Vagina (tissue), 2 donors: ENCODE measurements around the gene HPCAL1. TPM values are rescaled to one million over a fixed set of nuclear protein-coding genes. Genes with fewer than 3 reads are reported as not detected.

Experiments used
- DNase-seq, 2 donors: peaks; one replicate each; pipeline ENCODE4 v3.0.0-alpha.2; 2017; ENCODE audit errors: extremely low spot score in 2 of 2
- H3K27ac ChIP-seq: fragments of 200-600 bp; sonication (generic); one replicate; pipeline ENCODE4 v1.5.1; 2019
- H3K27me3 ChIP-seq: fragments of 200-600 bp; sonication (generic); one replicate; pipeline ENCODE4 v1.5.1; 2019
- H3K36me3 ChIP-seq, 2 donors: fragments of 200-600 bp; sonication (generic); one replicate each; pipeline ENCODE4 v1.5.1; 2017 to 2019
- H3K4me1 ChIP-seq: fragments of 200-600 bp; sonication (generic); one replicate; pipeline ENCODE4 v1.5.1; 2019
- H3K4me3 ChIP-seq, 2 donors: fragments of 200-600 bp; sonication (generic); 1 replicate in 1 of 2; 2 replicates in 1 of 2; pipeline ENCODE4 v1.5.1; 2016 to 2019
- H3K9me3 ChIP-seq: fragments of 200-600 bp; sonication (generic); one replicate; pipeline ENCODE4 v1.5.1; 2019
- POLR2A ChIP-seq, 2 donors: fragments of 450-650 bp; IDR thresholded peaks; one replicate each; pipeline ENCODE4 v1.6.1; 2017; ENCODE audit warnings: antibody characterized with exemption in 2 of 2, mild to moderate bottlenecking in 2 of 2, moderate library complexity in 2 of 2
- POLR2AphosphoS5 ChIP-seq, 2 donors: sonication (generic); formaldehyde crosslinking; IDR thresholded peaks; one replicate each; pipeline ENCODE4 v1.9.0; 2017; ENCODE audit warnings: antibody characterized with exemption in 2 of 2, mild to moderate bottlenecking in 2 of 2, low read depth in 1 of 2; ENCODE audit not compliant: insufficient read depth in 1 of 2
- intact Hi-C: fragments of 100-400 bp; cut with DNase I; formaldehyde crosslinking; loops from one replicate; pipeline ENCODE4 v1.15.1; 2023
- total RNA-seq: library from RNA; depleted of rRNA; stranded (reverse); fragments of >200 nt; gene quantifications from one replicate; pipeline ENCODE4 v1.2.3, GENCODE V29; 2016
- TF ChIP-seq, protein P1 (sequence below), 3 experiments: fragments of 450-650 bp in 2 of 3; fragments of 200-600 bp in 1 of 3; sonication (generic) in 1 of 3; IDR thresholded peaks; one replicate each; pipeline ENCODE4 v1.5.1; 2017 to 2019; ENCODE audit warnings: antibody characterized with exemption in 3 of 3, mild to moderate bottlenecking in 2 of 3, moderate library complexity in 2 of 3

The HPCAL1 gene
- total RNA-seq, 1 donor from 2014 or later: 43.7 TPM

DNA sequence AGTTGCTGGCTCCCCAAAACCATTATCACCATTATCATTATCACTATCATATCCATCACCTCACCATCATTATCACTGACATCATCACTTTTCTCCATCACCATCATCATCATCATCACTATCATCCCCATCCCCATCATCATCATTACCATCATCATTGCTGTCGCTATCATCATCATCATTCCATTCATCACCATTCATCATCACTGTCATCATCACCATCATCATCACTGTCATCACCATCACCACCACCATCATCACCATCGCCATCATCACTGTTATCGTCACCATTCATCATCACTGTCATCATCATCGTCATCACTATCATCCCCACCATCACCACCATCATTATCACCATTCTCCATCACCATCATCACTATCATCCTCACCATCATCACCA, 9.0 kb downstream of the HPCAL1 start:
- Histone ChIP-seq H3K9me3 (no peaks in the 10 kb centered on the region), H3K27ac (no peak overlapping the region), H3K36me3 (no peaks in the 10 kb centered on the region), H3K4me3 (no peak overlapping the region), H3K4me1 (peaks cover 16% of the 10 kb centered on the region), H3K27me3 (no peaks in the 10 kb centered on the region)
- no peak for TF ChIP-seq POLR2A (IDR thresholded peaks at IDR 0.05)
- TF ChIP-seq, protein P1, sequence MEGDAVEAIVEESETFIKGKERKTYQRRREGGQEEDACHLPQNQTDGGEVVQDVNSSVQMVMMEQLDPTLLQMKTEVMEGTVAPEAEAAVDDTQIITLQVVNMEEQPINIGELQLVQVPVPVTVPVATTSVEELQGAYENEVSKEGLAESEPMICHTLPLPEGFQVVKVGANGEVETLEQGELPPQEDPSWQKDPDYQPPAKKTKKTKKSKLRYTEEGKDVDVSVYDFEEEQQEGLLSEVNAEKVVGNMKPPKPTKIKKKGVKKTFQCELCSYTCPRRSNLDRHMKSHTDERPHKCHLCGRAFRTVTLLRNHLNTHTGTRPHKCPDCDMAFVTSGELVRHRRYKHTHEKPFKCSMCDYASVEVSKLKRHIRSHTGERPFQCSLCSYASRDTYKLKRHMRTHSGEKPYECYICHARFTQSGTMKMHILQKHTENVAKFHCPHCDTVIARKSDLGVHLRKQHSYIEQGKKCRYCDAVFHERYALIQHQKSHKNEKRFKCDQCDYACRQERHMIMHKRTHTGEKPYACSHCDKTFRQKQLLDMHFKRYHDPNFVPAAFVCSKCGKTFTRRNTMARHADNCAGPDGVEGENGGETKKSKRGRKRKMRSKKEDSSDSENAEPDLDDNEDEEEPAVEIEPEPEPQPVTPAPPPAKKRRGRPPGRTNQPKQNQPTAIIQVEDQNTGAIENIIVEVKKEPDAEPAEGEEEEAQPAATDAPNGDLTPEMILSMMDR (IDR thresholded peaks at IDR 0.05): no peak
- TF ChIP-seq POLR2AphosphoS5 (IDR thresholded peaks at IDR 0.05; ENCODE audit: insufficient read depth in 1 of 2, low read depth in 1 of 2): no peak
- DNase-seq: no peak
- intact Hi-C loops: no loop called here

GRCh38 chr2:10312437-10312957, 9.8 kb downstream of the HPCAL1 start:
- no peak for DNase-seq
- intact Hi-C loops: no loop called here
- H3K4me1 ChIP-seq: peaks cover 8% of the 10 kb centered on the region
- no peaks in the 10 kb centered on the region for H3K27me3 ChIP-seq
- H3K9me3 ChIP-seq: no peaks in the 10 kb centered on the region
- H3K36me3 ChIP-seq: no peaks in the 10 kb centered on the region
- no peak overlapping the region for H3K4me3 ChIP-seq
- TF ChIP-seq POLR2AphosphoS5 (IDR thresholded peaks at IDR 0.05; ENCODE audit: insufficient read depth in 1 of 2, low read depth in 1 of 2) (no peak), POLR2A (IDR thresholded peaks at IDR 0.05) (no peak)
- TF ChIP-seq, protein P1 (IDR thresholded peaks at IDR 0.05): no peak
- no peak overlapping the region for H3K27ac ChIP-seq

DNA sequence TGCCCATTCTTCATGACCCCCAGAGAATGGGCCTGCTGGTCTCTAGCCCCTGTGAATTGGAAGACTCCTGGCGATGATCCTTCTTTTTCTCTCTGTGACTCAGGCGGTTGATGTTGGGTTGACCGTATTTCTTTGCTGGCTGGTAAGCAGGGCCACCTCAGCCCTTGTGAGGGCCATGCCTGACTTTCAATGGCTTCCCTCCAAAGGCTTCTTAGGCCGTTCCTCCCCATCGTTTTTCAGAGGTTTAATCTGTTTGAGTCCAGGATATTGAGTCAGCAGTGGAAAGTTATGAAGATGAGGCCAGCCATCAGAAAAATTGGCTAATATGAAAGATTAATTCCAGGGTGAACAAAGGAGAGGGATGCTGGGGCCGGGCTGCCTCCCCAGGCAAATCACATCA, 13.6 kb downstream of the HPCAL1 start:
- Histone ChIP-seq H3K9me3 (no peaks in the 10 kb centered on the region), H3K4me1 (peaks cover 4% of the 10 kb centered on the region), H3K27ac (no peak overlapping the region), H3K27me3 (no peaks in the 10 kb centered on the region), H3K36me3 (no peaks in the 10 kb centered on the region), H3K4me3 (no peak overlapping the region)
- DNase-seq: no peak
- TF ChIP-seq, protein P1 (IDR thresholded peaks at IDR 0.05): no peak
- TF ChIP-seq POLR2A (IDR thresholded peaks at IDR 0.05) (no peak), POLR2AphosphoS5 (IDR thresholded peaks at IDR 0.05; ENCODE audit: insufficient read depth in 1 of 2, low read depth in 1 of 2) (no peak)
- intact Hi-C loops: no loop called here

GRCh38 chr2:10316860-10317259, 14.2 kb downstream of the HPCAL1 start:
- DNase-seq: no peak
- Histone ChIP-seq H3K4me3 (no peak overlapping the region), H3K36me3 (no peaks in the 10 kb centered on the region), H3K4me1 (peaks cover 4% of the 10 kb centered on the region), H3K27ac (no peak overlapping the region), H3K27me3 (no peaks in the 10 kb centered on the region), H3K9me3 (no peaks in the 10 kb centered on the region)
- intact Hi-C loops: no loop called here
- no peak for TF ChIP-seq POLR2AphosphoS5 (IDR thresholded peaks at IDR 0.05; ENCODE audit: insufficient read depth in 1 of 2, low read depth in 1 of 2)
- TF ChIP-seq POLR2A (IDR thresholded peaks at IDR 0.05): no peak
- TF ChIP-seq, protein P1 (IDR thresholded peaks at IDR 0.05): no peak

GRCh38 chr2:10317646-10318045, 14.9 kb downstream of the HPCAL1 start:
- DNase-seq: no peak
- H3K36me3 ChIP-seq: no peaks in the 10 kb centered on the region
- intact Hi-C loops: no loop called here
- H3K4me3 ChIP-seq: no peak overlapping the region
- H3K27me3 ChIP-seq: no peaks in the 10 kb centered on the region
- H3K4me1 ChIP-seq: peaks cover 4% of the 10 kb centered on the region
- no peaks in the 10 kb centered on the region for H3K9me3 ChIP-seq
- TF ChIP-seq POLR2AphosphoS5 (IDR thresholded peaks at IDR 0.05; ENCODE audit: insufficient read depth in 1 of 2, low read depth in 1 of 2) (no peak), POLR2A (IDR thresholded peaks at IDR 0.05) (no peak)
- TF ChIP-seq, protein P1 (IDR thresholded peaks at IDR 0.05): no peak
- no peak overlapping the region for H3K27ac ChIP-seq
